H1 (cell line): ENCODE measurements around the gene IGSF9B. TPM values are rescaled to one million over a fixed set of nuclear protein-coding genes. Genes with fewer than 3 reads are reported as not detected.

Source experiments
- CTCF ChIA-PET: fragments of 300-600 bp; sonication (Branson Sonifier 250); formaldehyde crosslinking; loops from one replicate; lab custom pipeline; 2021; ENCODE audit not compliant: partially characterized antibody; lab: Charles Lee
- POLR2A ChIA-PET: fragments of 300-600 bp; sonication (Branson Sonifier 250); formaldehyde crosslinking; loops from one replicate; lab custom pipeline; 2021; ENCODE audit warnings: inconsistent platforms; ENCODE audit not compliant: partially characterized antibody; lab: Charles Lee
- DNase-seq, 2 experiments: peaks; one replicate each; pipeline versions ENCODE4 v3.0.0 to v3.0.0-alpha.2; 2010 to 2022; ENCODE audit warnings: low spot score in 2 of 2, low read depth in 1 of 2, mixed read lengths in 1 of 2
- FAIRE-seq: peaks from 2 replicates; lab custom pipeline; 2011; peaks lifted over from hg19 to GRCh38; lab: Jason Lieb, UNC
- H2AFZ ChIP-seq: 2 replicates; pipeline ENCODE4 v1.8.1; 2012; ENCODE audit warnings: low read length, inconsistent platforms
- H2AK5ac ChIP-seq: 2 replicates; pipeline ENCODE4 v1.6.1; 2013; ENCODE audit warnings: low read depth, low read length
- H2BK120ac ChIP-seq: replicated peaks from 2 replicates; pipeline ENCODE3; 2013; ENCODE audit warnings: low read depth, low read length, inconsistent platforms
- H2BK12ac ChIP-seq: 2 replicates; pipeline ENCODE4 v1.6.1; 2013; ENCODE audit warnings: low read depth, low read length
- H2BK15ac ChIP-seq: 2 replicates; pipeline ENCODE4 v1.6.1; 2013; ENCODE audit warnings: low read length
- H2BK20ac ChIP-seq: 2 replicates; pipeline ENCODE4 v1.6.1; 2013; ENCODE audit warnings: low read length
- H2BK5ac ChIP-seq: 2 replicates; pipeline ENCODE4 v1.6.1; 2013; ENCODE audit warnings: low read depth, low read length
- H3K14ac ChIP-seq: 2 replicates; pipeline ENCODE4 v1.6.1; 2013; ENCODE audit warnings: inconsistent platforms; ENCODE audit not compliant: insufficient read length
- H3K18ac ChIP-seq: 2 replicates; pipeline ENCODE4 v1.6.1; 2013; ENCODE audit warnings: low read length; ENCODE audit errors: extremely low read depth
- H3K23ac ChIP-seq: 2 replicates; pipeline ENCODE4 v1.6.1; 2013; ENCODE audit warnings: inconsistent platforms; ENCODE audit not compliant: insufficient read length
- H3K23me2 ChIP-seq: 2 replicates; pipeline ENCODE4 v1.6.1; 2013; ENCODE audit warnings: low read depth, low read length
- H3K27ac ChIP-seq: 2 replicates; pipeline ENCODE4 v1.6.1; 2011; ENCODE audit warnings: low read depth, low read length, inconsistent platforms
- H3K27me3 ChIP-seq, 4 experiments: replicated peaks in 1 of 4; 1 replicate in 1 of 4; 2 replicates in 3 of 4; pipeline versions ENCODE4 v1.6.1 to v1.8.1; 2011 to 2013; ENCODE audit warnings: low read length in 3 of 4, mild to moderate bottlenecking in 3 of 4, inconsistent platforms in 2 of 4, mixed read lengths in 2 of 4, moderate library complexity in 1 of 4; ENCODE audit not compliant: control insufficient read depth in 3 of 4, insufficient read depth in 3 of 4; ENCODE audit errors: extremely low read depth in 1 of 4
- H3K36me3 ChIP-seq, 4 experiments: 2 replicates each; pipeline versions ENCODE4 v1.6.1 to v1.8.1; 2011 to 2013; ENCODE audit warnings: mild to moderate bottlenecking in 4 of 4, low read length in 3 of 4, moderate library complexity in 2 of 4, control low read depth in 1 of 4, inconsistent platforms in 1 of 4; ENCODE audit not compliant: insufficient read depth in 4 of 4, control insufficient read depth in 2 of 4
- H3K4ac ChIP-seq: replicated peaks from 2 replicates; pipeline ENCODE3; 2013; ENCODE audit warnings: low read length, low read depth, mixed read lengths, inconsistent platforms; ENCODE audit not compliant: insufficient read length
- H3K4me1 ChIP-seq, 4 experiments: replicated peaks in 1 of 4; 1 replicate in 1 of 4; 2 replicates in 3 of 4; pipeline versions ENCODE4 v1.6.1 to v1.8.1; 2011 to 2013; ENCODE audit warnings: low read length in 3 of 4, inconsistent platforms in 2 of 4, mixed read lengths in 1 of 4; ENCODE audit not compliant: insufficient read depth in 4 of 4, control insufficient read depth in 3 of 4
- H3K4me2 ChIP-seq, 2 experiments: 2 replicates each; pipeline versions ENCODE4 v1.6.1 to v1.8.1; 2011 to 2013; ENCODE audit warnings: low read depth in 2 of 2, low read length in 2 of 2, control low read depth in 1 of 2, inconsistent platforms in 1 of 2, mild to moderate bottlenecking in 1 of 2; ENCODE audit not compliant: insufficient read depth in 1 of 2
- H3K4me3 ChIP-seq, 4 experiments: fragments of 200-600, 300-600 bp in 1 of 4; sonication (generic), shearing (Covaris generic), sonication (Bioruptor Twin) in 1 of 4; 2 replicates each; pipeline versions ENCODE4 v1.5.1 to v1.8.1; 2011 to 2016; ENCODE audit warnings: low read length in 4 of 4, low read depth in 3 of 4, control low read depth in 2 of 4, inconsistent platforms in 2 of 4, mild to moderate bottlenecking in 2 of 4, mixed read lengths in 1 of 4, moderate library complexity in 1 of 4; ENCODE audit not compliant: insufficient read depth in 2 of 4; ENCODE audit errors: extremely low read depth in 1 of 4
- H3K56ac ChIP-seq: replicated peaks from 2 replicates; pipeline ENCODE3; 2013; ENCODE audit warnings: low read depth, mild to moderate bottlenecking, mixed read lengths, low read length, inconsistent platforms; ENCODE audit not compliant: insufficient read length
- H3K79me1 ChIP-seq: 2 replicates; pipeline ENCODE4 v1.6.1; 2013; ENCODE audit warnings: low read depth, low read length, control low read depth
- H3K79me2 ChIP-seq, 2 experiments: 2 replicates each; pipeline versions ENCODE4 v1.6.1 to v1.8.1; 2012 to 2013; ENCODE audit warnings: low read length in 2 of 2, mild to moderate bottlenecking in 2 of 2, inconsistent platforms in 1 of 2; ENCODE audit not compliant: insufficient read depth in 2 of 2, control insufficient read depth in 1 of 2
- H3K9ac ChIP-seq, 4 experiments: replicated peaks in 1 of 4; 1 replicate in 1 of 4; 2 replicates in 3 of 4; pipeline versions ENCODE4 v1.6.1 to v1.8.1; 2011 to 2013; ENCODE audit warnings: low read depth in 3 of 4, low read length in 3 of 4, control low read depth in 2 of 4, mild to moderate bottlenecking in 2 of 4, moderate library complexity in 2 of 4, inconsistent platforms in 1 of 4; ENCODE audit errors: extremely low read depth in 1 of 4
- H3K9me3 ChIP-seq, 2 experiments: 2 replicates each; pipeline versions ENCODE4 v1.6.1 to v1.8.1; 2012 to 2013; ENCODE audit warnings: mild to moderate bottlenecking in 2 of 2, moderate library complexity in 2 of 2, control low read depth in 1 of 2, inconsistent platforms in 1 of 2, low read depth in 1 of 2, low read length in 1 of 2, mixed read lengths in 1 of 2; ENCODE audit not compliant: insufficient read depth in 2 of 2
- H4K20me1 ChIP-seq, 2 experiments: replicated peaks in 1 of 2; 2 replicates each; pipeline versions ENCODE3 to v1.8.1; 2011 to 2013; ENCODE audit warnings: inconsistent platforms in 2 of 2, low read length in 2 of 2, mild to moderate bottlenecking in 1 of 2; ENCODE audit not compliant: insufficient read depth in 2 of 2, control insufficient read depth in 1 of 2
- H4K5ac ChIP-seq: 2 replicates; pipeline ENCODE4 v1.6.1; 2013; ENCODE audit warnings: low read length, low read depth, mixed read lengths, inconsistent platforms; ENCODE audit not compliant: insufficient read length
- H4K8ac ChIP-seq: 2 replicates; pipeline ENCODE4 v1.8.0; 2013; ENCODE audit warnings: mild to moderate bottlenecking, moderate library complexity, low read length, inconsistent platforms; ENCODE audit not compliant: insufficient read depth; ENCODE audit errors: extremely low read depth
- H4K91ac ChIP-seq: replicated peaks from 2 replicates; pipeline ENCODE3; 2013; ENCODE audit warnings: low read length, mixed read lengths, inconsistent platforms; ENCODE audit not compliant: insufficient read length
- BRCA1 ChIP-seq: IDR thresholded peaks from 2 replicates; pipeline ENCODE4 v1.6.1; 2012; ENCODE audit warnings: low read depth, low read length, improper control_type of control experiment
- CTBP2 ChIP-seq: IDR thresholded peaks from 2 replicates; pipeline ENCODE4 v1.7.0; 2011; ENCODE audit warnings: borderline replicate concordance, mild to moderate bottlenecking, moderate library complexity, mixed read lengths, low read length; ENCODE audit not compliant: insufficient read depth, insufficient read length
- EZH2 ChIP-seq: fragments of 200-600 bp; sonication (generic); IDR thresholded peaks from 2 replicates; pipeline ENCODE4 v1.7.1; 2012; ENCODE audit warnings: low read depth, mild to moderate bottlenecking, moderate library complexity, low read length, inconsistent platforms; ENCODE audit not compliant: severe bottlenecking
- KDM4A ChIP-seq: IDR thresholded peaks from one replicate; pipeline ENCODE4 v1.7.1; 2012; ENCODE audit warnings: low read depth, mild to moderate bottlenecking, moderate library complexity, low read length, inconsistent platforms; ENCODE audit not compliant: severe bottlenecking
- RBBP5 ChIP-seq: IDR thresholded peaks from 2 replicates; pipeline ENCODE4 v1.7.1; 2012; ENCODE audit warnings: low read depth, mild to moderate bottlenecking, inconsistent platforms, low read length, moderate library complexity, borderline replicate concordance
- RXRA ChIP-seq: IDR thresholded peaks from 2 replicates; pipeline ENCODE4 v1.6.1; 2011; ENCODE audit warnings: low read depth, mild to moderate bottlenecking, low read length, moderate library complexity; ENCODE audit not compliant: insufficient read depth
- SIRT6 ChIP-seq: IDR thresholded peaks from one replicate; pipeline ENCODE4 v1.7.1; 2012; ENCODE audit warnings: low read length, inconsistent platforms
- SRF ChIP-seq: IDR thresholded peaks from 2 replicates; pipeline ENCODE4 v1.6.1; 2011; ENCODE audit warnings: mild to moderate bottlenecking, low read depth, low read length, moderate library complexity
- WGBS, 2 experiments: shearing (Covaris generic) in 1 of 2; methylation state at CpG; one replicate each; pipeline versions ENCODE4 v1.1.6 to v1.1.7; 2013 to 2015; ENCODE audit warnings: low lambda C conversion rate in 2 of 2, mixed read lengths in 2 of 2, inconsistent platforms in 1 of 2, low coverage in 1 of 2, missing lambda C conversion rate in 1 of 2; ENCODE audit not compliant: insufficient replicate concordance in 2 of 2, insufficient coverage in 1 of 2, insufficient read length in 1 of 2; ENCODE audit errors: extremely low coverage in 1 of 2, missing lambda C conversion rate in 1 of 2; 5-methylcytosine and 5-hydroxymethylcytosine counted together
- polyA plus RNA-seq, 7 experiments: library from polyadenylated mRNA; depleted of rRNA in 3 of 7; stranded (reverse) in 5 of 7; unstranded in 2 of 7; fragments of >200 nt in 5 of 7; fragments of 200-250 nt in 2 of 7; gene quantifications; 1 replicate in 5 of 7; 2 replicates in 1 of 7; 4 replicates in 1 of 7; pipeline versions ENCODE4 v1.2.1 to v1.2.3, GENCODE V29; 2011 to 2013; ENCODE audit warnings: missing spikeins in 2 of 7, mixed read lengths in 2 of 7
- total RNA-seq: library from RNA; stranded (reverse); fragmentation: NEBNext Ultra II Directional; extraction: Animal tissue kit (Norgen Biotek cat#: 25700); gene quantifications from 2 replicates; pipeline ENCODE4 v1.2.1, GENCODE V29; 2021
- TF ChIP-seq, protein P1 (sequence below): IDR thresholded peaks from 2 replicates; pipeline ENCODE4 v1.6.1; 2011; ENCODE audit warnings: low read depth, mild to moderate bottlenecking, low read length; ENCODE audit not compliant: insufficient read depth

IGSF9B gene
- total and polyA plus RNA-seq, 2 of the 8 experiments (the other 6 are each of a cell fraction or from before 2014, with no cell fraction given), result 16.5 to 49.2 TPM

GRCh38 chr11:133952199-133953190 is 4.3 kb downstream of the IGSF9B start:
- H3K27ac ChIP-seq, result no peak overlapping the region
- TF ChIP-seq RXRA (no peak), BRCA1 (no peak), KDM4A (no peak), SRF (no peak), SIRT6 (no peak), EZH2 (no peak), RBBP5 (no peak), CTBP2 (no peak)
- TF ChIP-seq, protein P1, sequence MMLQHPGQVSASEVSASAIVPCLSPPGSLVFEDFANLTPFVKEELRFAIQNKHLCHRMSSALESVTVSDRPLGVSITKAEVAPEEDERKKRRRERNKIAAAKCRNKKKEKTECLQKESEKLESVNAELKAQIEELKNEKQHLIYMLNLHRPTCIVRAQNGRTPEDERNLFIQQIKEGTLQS, result no peak

More at GRCh38 chr11:133952199-133953190, 4.3 kb downstream of the IGSF9B start:
- Histone ChIP-seq H3K4me1 (peaks cover 21 to 74% (median 54%) of the 10 kb centered on the region in 4 experiments), H3K79me1 (peaks cover 27% of the 10 kb centered on the region), H4K5ac (no peak overlapping the region), H3K79me2 (peaks cover 3 to 62% of the 10 kb centered on the region in 2 experiments; a peak in 3 of 4 replicates), H2AFZ (no peak overlapping the region), H3K27me3 (peaks cover 0 to 15% (median 11%) of the 10 kb centered on the region in 4 experiments; a peak in 5 of 7 replicates), H2BK12ac (peak overlapping the region; percentile 43; the same call in 1 of the 2 replicates), H3K4me2 (peak overlapping the region; percentile 50 to 78; a peak in 3 of 4 replicates), H3K14ac (no peak overlapping the region), H2BK20ac (no peak overlapping the region), H2BK15ac (no peak overlapping the region), H3K9ac (no peak overlapping the region), H3K4me3 (no peak overlapping the region), H3K23ac (no peak overlapping the region), H3K4ac (no peak overlapping the region), H3K18ac (peak overlapping the region; percentile 40; the same call in 1 of the 2 replicates), H3K23me2 (peaks cover 13% of the 10 kb centered on the region), H4K91ac (peak overlapping the region; percentile 29), H4K8ac (no peak overlapping the region; the same call in 1 of the 2 replicates), H3K36me3 (no peaks in the 10 kb centered on the region), H2BK5ac (peak overlapping the region; percentile 52; the same call in 1 of the 2 replicates), H4K20me1 (peaks cover 30 to 47% of the 10 kb centered on the region in 2 experiments), H3K9me3 (no peaks in the 10 kb centered on the region), H2AK5ac (no peak overlapping the region), H3K56ac (no peak overlapping the region), H2BK120ac (peak overlapping the region; percentile 24)
- WGBS, 2 experiments, result 83% methylated on average over 10 of the region's 10 CpGs; no CpG with 5 or more reads in 1 of the 2 experiments
- FAIRE-seq (no peak), DNase-seq (no peak)
- POLR2A ChIA-PET, result interaction anchor here (1.9 kb wide), 1 partner anchor 9 kb away, joined by 5 read pairs; no protein-coding TSS in a partner anchor
- CTCF ChIA-PET, result interaction anchor here (1.1 to 1.7 kb wide), 4 partner anchors 14 to 82 kb away, joined by 3 to 7 read pairs (median 4); no protein-coding TSS in a partner anchor
